ENCODE results near the gene TNNC1.

The TNNC1 gene

DNA sequence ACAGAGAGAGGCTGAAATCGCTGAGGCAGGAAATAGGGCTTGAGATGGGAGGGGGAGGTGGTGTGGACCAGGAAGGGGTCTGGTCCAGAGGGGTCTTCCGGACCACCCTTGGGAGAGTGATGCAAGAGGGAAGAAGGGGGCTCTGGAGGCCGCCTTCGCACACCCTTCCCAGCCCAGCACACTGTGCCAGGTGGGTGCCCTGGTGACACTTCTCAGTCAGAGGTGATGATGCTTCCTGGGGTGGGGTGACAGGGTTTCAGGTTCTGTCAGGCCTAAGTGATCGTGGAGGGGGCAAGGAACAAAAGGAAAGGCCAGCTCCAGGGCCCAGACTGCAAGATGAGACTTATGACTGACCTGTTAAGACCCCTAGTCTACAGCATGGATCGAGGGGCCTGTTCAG lies 21.6 kb downstream of the TNNC1 start:
- TF ChIP-seq CTCF (conservative IDR thresholded peaks at IDR 0.05; ENCODE audit: low read length), result no peak
- DNase-seq (ENCODE audit: low read depth), result no peak
- no peak overlapping the region for H3K4me3 ChIP-seq (ENCODE audit: low read length)

DNA sequence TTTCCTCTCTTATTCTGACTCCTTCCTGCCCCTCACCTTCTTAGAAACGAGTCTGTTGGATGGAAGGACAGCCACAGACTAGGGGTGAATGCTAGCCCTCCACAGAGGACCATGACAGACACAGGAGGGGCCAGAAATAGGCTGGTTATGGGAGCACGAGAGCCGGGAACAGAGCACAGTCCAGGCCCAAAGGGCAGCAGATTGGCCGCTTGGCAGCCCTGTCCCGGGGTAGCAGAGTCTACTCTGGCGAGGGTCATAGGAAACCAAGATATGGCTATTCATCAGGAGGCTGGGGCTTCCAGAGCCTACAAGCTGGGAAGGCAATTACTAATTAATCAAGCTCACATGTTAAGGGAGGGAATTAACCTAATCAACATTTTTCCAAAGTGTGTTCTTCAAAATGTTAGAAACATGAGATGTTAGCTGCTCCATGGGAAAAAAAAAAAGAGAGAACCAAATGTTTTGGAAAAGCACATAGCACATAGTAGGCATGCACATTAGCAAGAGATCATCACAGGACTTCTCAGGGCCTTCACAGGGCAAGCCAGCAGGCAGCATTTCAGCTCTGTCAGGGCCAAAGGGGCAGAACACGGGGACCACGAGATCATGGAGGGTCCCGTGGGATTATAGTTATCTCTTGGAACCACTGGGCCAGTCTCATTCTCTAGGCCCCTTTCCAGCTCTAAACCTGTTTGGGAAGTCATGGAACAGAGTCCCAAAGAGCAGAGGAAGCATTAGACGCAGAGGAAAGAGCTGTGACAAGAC lies 22.2 kb downstream of the TNNC1 start:
- no peak for DNase-seq (ENCODE audit: low read depth)
- H3K4me3 ChIP-seq (ENCODE audit: low read length), result no peak overlapping the region
- TF ChIP-seq CTCF (conservative IDR thresholded peaks at IDR 0.05; ENCODE audit: low read length), result no peak

DNA sequence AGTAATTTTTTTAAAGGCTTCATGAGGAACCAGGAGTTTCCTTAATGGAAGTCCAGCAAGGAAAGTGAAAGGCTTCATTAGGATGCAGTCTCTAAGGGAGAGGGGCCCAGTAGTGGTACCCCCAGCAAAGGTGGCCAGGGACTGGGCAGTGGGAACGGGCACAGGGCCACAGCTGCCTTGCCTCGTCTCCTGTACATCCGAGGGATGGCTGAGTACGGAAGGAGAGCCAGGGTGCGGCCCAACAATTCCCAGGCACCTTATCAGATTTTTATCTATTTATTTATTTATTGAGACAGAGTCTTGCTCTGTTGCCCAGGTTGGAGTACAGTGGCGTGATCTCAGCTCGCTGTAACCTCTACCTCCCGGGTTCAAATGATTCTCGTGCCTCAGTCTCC lies 23.4 kb downstream of the TNNC1 start:
- DNase-seq (ENCODE audit: low read depth), result no peak
- no peak overlapping the region for H3K4me3 ChIP-seq (ENCODE audit: low read length)
- no peak for TF ChIP-seq CTCF (conservative IDR thresholded peaks at IDR 0.05; ENCODE audit: low read length)

- DNase-seq (ENCODE audit: low read depth), result no peak
- TF ChIP-seq CTCF (conservative IDR thresholded peaks at IDR 0.05; ENCODE audit: low read length), result no peak
- H3K4me3 ChIP-seq (ENCODE audit: low read length), result no peak overlapping the region
Measured at GRCh38 chr3:52429779-52430415, 23.9 kb downstream of the TNNC1 start.

DNA sequence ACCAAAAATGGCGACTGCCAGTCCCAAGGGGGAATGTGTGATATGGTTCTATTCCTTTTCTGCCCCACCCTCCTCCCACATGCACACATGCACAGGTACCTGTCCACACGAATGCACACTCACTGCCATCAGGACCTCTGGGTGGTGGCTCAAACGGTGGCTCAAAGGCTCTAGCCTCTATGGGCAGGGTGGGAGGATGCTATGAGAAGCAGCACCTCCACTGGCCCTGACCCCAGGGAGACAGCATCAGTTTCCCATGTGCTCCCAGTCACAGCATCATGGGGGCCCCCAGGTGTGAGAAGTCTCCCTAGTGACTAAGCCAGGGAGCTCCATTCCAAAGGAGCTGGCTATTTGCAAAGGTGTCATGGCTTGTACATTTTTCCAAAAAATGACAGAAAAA lies 24.8 kb downstream of the TNNC1 start:
- DNase-seq (ENCODE audit: low read depth), result no peak
- TF ChIP-seq CTCF (conservative IDR thresholded peaks at IDR 0.05; ENCODE audit: low read length), result no peak
- no peak overlapping the region for H3K4me3 ChIP-seq (ENCODE audit: low read length)

DNA sequence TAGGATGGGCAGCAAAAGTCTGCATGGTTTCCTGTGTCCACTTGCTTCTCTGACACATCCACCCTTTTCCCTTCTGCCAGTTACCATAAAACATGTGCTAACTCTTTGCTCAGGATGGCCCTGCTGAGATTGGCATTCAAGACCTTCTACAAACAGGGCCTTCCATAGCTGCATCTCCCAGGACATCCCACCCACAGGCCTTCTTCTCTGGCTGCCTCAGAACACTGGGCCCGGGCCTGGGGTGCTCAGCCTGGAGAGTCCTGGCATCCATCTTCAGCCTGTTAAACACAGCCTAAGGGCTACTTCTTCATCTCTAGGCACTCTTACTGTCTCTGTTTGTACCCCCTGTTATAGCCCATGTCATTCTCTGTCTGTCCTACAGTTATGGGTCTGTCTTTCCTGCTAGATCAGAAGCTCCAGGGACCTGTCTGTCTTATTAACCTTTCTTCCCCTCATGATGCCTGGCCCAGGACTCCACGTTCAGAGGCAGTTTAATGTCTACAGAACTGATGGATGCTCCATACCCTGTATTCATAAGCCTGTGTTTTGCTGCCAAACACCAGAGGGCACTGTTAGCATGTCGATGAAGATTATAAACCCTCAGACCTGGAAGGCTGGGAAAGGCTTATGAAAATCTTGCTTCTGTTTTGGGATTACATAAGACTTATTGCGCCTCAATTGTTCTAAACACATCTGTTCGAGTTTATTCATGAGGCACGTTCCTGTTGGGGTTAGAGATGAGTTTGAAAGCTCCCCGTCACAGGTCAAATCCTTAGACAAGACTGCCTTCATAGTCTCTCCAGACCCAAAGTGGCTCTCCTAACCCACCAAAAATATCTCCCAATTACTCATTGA lies 25.5 kb downstream of the TNNC1 start:
- peak; percentile 90 for DNase-seq (ENCODE audit: low read depth)
- peak; percentile 85 for TF ChIP-seq CTCF (conservative IDR thresholded peaks at IDR 0.05; ENCODE audit: low read length)
- H3K4me3 ChIP-seq (ENCODE audit: low read length), result no peak overlapping the region

Measured in AG10803 (cell line).